ENCODE measurements around the gene TRAK1. TPM values are rescaled to one million over a fixed set of nuclear protein-coding genes. Genes with fewer than 3 reads are reported as not detected.

The TRAK1 gene
- polyA plus RNA-seq, 1 donor (not counting 4 experiments of a cell fraction or from before 2014, with no cell fraction given): 58.2 TPM

DNA sequence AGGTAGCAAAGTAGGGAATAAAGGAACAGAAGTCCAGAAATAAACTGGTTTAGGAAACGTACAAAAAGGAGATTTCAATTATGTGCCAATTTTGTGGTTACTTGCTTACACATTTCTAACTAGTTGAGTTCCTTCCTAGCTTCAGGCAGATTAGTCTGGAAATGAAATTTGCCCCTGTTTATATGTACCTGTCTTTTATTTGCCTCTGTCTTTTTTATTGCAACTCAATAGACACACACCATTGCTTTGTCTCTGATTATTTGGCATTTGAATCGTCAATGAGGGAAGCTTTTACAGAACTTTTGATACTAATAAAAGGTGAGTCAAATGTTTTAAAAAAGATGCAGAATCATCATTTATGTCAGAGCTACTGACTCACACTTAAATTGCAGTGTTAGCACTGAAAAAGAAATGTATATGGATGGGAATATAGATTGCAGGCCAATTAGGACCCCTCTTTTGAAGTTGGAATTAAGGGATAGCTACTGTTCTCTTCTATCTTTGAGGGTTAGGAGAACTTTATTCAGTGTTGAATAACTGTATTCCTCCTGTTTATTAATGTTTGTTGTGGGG is 60.5 kb downstream of the TRAK1 start:
- Histone ChIP-seq H3K4me2 (ENCODE audit: control insufficient read depth, extremely low read depth, insufficient read depth, low read depth, low read length) (no peak overlapping the region), H3K79me2 (ENCODE audit: control insufficient read depth, insufficient read depth, low read length) (peaks cover 88% of the 10 kb centered on the region), H2AFZ (ENCODE audit: control insufficient read depth, low read length) (no peak overlapping the region), H3K27ac (ENCODE audit: control insufficient read depth, insufficient read depth, low read length) (no peak overlapping the region), H3K4me3 (ENCODE audit: control insufficient read depth in 2 of 3, extremely low read depth in 1 of 3, insufficient read depth in 2 of 3, low read depth in 1 of 3, low read length in 3 of 3) (no peak overlapping the region), H3K9ac (ENCODE audit: control insufficient read depth, extremely low read depth, insufficient read depth, low read length) (no peak overlapping the region), H3K9me1 (ENCODE audit: control insufficient read depth, extremely low read depth, insufficient read depth, low read length) (peaks cover 10% of the 10 kb centered on the region), H3K27me3 (ENCODE audit: control insufficient read depth, extremely low read depth, insufficient read depth, low read length) (no peaks in the 10 kb centered on the region), H3K4me1 (ENCODE audit: control insufficient read depth, extremely low read depth, insufficient read depth, low read length) (peaks cover 36% of the 10 kb centered on the region), H3K36me3 (ENCODE audit: control insufficient read depth in 2 of 2, extremely low read depth in 1 of 2, insufficient read depth in 2 of 2, low read length in 2 of 2) (peaks cover 2 to 5% of the 10 kb centered on the region in 2 experiments), H3K9me3 (ENCODE audit: control insufficient read depth, low read depth, low read length) (no peaks in the 10 kb centered on the region), H4K20me1 (ENCODE audit: control insufficient read depth, extremely low read depth, insufficient read depth, low read length) (peaks cover 10% of the 10 kb centered on the region)
- no peak for DNase-seq (ENCODE audit: low read depth, low spot score)
- no peak for FAIRE-seq
- no peak for TF ChIP-seq EZH2 (IDR thresholded peaks at IDR 0.05; ENCODE audit: low read length)
- TF ChIP-seq, protein P1, sequence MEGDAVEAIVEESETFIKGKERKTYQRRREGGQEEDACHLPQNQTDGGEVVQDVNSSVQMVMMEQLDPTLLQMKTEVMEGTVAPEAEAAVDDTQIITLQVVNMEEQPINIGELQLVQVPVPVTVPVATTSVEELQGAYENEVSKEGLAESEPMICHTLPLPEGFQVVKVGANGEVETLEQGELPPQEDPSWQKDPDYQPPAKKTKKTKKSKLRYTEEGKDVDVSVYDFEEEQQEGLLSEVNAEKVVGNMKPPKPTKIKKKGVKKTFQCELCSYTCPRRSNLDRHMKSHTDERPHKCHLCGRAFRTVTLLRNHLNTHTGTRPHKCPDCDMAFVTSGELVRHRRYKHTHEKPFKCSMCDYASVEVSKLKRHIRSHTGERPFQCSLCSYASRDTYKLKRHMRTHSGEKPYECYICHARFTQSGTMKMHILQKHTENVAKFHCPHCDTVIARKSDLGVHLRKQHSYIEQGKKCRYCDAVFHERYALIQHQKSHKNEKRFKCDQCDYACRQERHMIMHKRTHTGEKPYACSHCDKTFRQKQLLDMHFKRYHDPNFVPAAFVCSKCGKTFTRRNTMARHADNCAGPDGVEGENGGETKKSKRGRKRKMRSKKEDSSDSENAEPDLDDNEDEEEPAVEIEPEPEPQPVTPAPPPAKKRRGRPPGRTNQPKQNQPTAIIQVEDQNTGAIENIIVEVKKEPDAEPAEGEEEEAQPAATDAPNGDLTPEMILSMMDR (optimal IDR thresholded peaks at IDR 0.05 in 1 of 3, IDR thresholded peaks at IDR 0.05 in 1 of 3, conservative IDR thresholded peaks at IDR 0.05 in 1 of 3; ENCODE audit: extremely low read depth in 1 of 3, insufficient read depth in 2 of 3, low read length in 3 of 3): no peak
- dilution Hi-C loops (cut with MboI; ENCODE audit: extremely low pct_ligation_motif_present, low sequenced_read_pairs): no loop called here

DNA sequence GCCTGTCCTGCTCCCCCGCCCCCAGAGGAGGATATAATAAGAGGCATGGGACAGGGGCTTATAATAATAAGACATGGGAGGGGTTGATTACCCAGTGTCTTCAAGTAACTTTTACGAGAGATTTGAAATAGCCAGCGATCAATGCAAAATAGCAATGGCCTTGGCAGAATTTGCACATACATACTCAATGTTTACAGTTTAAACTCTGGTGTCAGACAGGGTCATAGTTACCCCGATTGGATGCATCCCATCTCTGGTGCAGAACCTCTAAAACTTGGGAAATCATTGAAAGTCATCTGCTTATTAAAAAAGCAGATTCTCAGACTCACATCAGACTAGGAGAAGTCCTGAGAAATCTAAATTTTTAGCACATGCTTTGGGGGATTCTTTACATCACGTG is 61.0 kb downstream of the TRAK1 start:
- no peak for FAIRE-seq
- no peak overlapping the region for H3K27ac ChIP-seq (ENCODE audit: control insufficient read depth, insufficient read depth, low read length)

More for the DNA sequence above, 61.0 kb downstream of the TRAK1 start:
- H2AFZ ChIP-seq (ENCODE audit: control insufficient read depth, low read length): no peak overlapping the region
- no peaks in the 10 kb centered on the region for H3K27me3 ChIP-seq (ENCODE audit: control insufficient read depth, extremely low read depth, insufficient read depth, low read length)
- TF ChIP-seq, protein P1 (optimal IDR thresholded peaks at IDR 0.05 in 1 of 3, IDR thresholded peaks at IDR 0.05 in 1 of 3, conservative IDR thresholded peaks at IDR 0.05 in 1 of 3; ENCODE audit: extremely low read depth in 1 of 3, insufficient read depth in 2 of 3, low read length in 3 of 3): no peak
- no peak for TF ChIP-seq EZH2 (IDR thresholded peaks at IDR 0.05; ENCODE audit: low read length)
- H3K9ac ChIP-seq (ENCODE audit: control insufficient read depth, extremely low read depth, insufficient read depth, low read length): no peak overlapping the region
- H3K36me3 ChIP-seq (ENCODE audit: control insufficient read depth in 2 of 2, extremely low read depth in 1 of 2, insufficient read depth in 2 of 2, low read length in 2 of 2): peaks cover 2 to 5% of the 10 kb centered on the region in 2 experiments
- peaks cover 10% of the 10 kb centered on the region for H4K20me1 ChIP-seq (ENCODE audit: control insufficient read depth, extremely low read depth, insufficient read depth, low read length)
- peaks cover 36% of the 10 kb centered on the region for H3K4me1 ChIP-seq (ENCODE audit: control insufficient read depth, extremely low read depth, insufficient read depth, low read length)
- peaks cover 84% of the 10 kb centered on the region for H3K79me2 ChIP-seq (ENCODE audit: control insufficient read depth, insufficient read depth, low read length)
- peaks cover 10% of the 10 kb centered on the region for H3K9me1 ChIP-seq (ENCODE audit: control insufficient read depth, extremely low read depth, insufficient read depth, low read length)
- dilution Hi-C loops (cut with MboI; ENCODE audit: extremely low pct_ligation_motif_present, low sequenced_read_pairs): no loop called here
- H3K4me2 ChIP-seq (ENCODE audit: control insufficient read depth, extremely low read depth, insufficient read depth, low read depth, low read length): no peak overlapping the region
- H3K4me3 ChIP-seq (ENCODE audit: control insufficient read depth in 2 of 3, extremely low read depth in 1 of 3, insufficient read depth in 2 of 3, low read depth in 1 of 3, low read length in 3 of 3): no peak overlapping the region
- no peaks in the 10 kb centered on the region for H3K9me3 ChIP-seq (ENCODE audit: control insufficient read depth, low read depth, low read length)
- no peak for DNase-seq (ENCODE audit: low read depth, low spot score)
